D341Med (cell line): ENCODE measurements around the gene CFL1.
A peak's percentile ranks its signal among the peaks of the same experiment; 100 is the strongest.
"Not testable (repeated sequence)": the region's sequence is repeated elsewhere in the genome, so short reads cannot be mapped to it uniquely, and the experiment has no call there.

ENCODE experiments used
- DNase-seq: peaks from one replicate; pipeline ENCODE4 v3.0.0; 2012; ENCODE audit warnings: low spot score

The CFL1 gene

DNA sequence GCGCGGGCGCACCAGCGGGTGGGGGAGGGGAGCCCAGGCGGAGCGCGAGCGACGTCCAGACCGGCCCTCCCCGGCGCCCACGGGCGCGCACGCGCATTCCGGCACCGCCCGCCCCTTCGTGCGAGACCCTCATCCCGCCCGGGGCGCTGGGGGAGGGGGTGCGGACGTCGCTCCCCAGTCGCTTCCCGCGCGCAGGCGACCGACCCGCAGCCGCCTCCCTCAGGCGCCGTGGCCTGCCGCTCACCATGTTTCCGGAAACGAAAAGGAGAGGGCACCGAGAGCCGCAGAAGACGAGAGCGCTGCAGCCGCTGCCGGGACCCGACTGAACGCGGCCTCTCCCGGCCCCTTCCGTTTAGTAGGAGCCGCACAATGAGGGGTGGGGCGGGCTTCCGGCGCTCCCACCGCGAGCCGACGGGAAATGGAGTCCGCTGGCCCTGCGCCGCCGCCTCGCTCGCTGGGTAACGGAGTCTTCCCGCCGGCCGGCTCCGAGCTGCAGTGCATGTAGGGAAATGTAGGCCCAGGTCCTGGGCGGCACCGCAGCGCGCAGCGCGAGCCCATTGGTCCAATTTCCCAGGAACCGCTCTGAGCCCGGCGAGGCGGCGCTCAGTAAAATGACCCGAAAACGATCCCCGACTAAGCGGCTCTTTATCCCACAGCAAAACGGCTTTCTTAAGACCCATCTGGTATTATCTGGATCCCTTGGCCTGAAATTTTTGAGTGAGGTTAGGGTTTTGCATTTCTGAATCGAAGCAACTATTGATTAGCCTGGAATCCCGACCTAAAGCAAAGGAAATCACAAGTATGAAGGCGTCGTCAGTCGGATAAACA, at the start of gene CFL1:
Gene CFL1 (minus strand): TSS at position 328 of the 828 bp plus-strand sequence. CDS start 81 bp downstream, at position 247.
- peak; percentile 88 for DNase-seq

DNA sequence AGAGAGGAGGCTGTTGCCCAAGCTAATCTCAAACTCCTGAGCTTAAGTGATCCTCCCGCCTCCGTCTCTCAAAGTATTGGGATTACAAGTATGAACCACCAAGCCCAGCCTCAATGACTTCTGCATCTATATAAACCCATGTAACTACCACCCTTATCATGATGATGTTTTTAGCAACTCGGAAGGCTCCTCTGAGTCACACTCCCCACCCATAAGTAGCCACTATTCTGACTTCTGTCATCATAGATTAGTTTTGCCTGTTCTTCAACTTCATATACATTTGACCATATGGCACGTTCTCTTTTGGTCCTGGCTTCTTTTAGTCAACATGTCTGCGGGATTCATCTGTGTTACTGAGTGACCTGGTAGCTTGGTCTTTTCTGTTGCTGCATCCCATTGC, 48.6 kb upstream of the CFL1 start:
- no peak for DNase-seq

- no peak for DNase-seq
Observed at GRCh38 chr11:65903715-65904114, 45.7 kb upstream of the CFL1 start.

GRCh38 chr11:65903068-65903481, 45.1 kb upstream of the CFL1 start:
- DNase-seq, result no peak

DNA sequence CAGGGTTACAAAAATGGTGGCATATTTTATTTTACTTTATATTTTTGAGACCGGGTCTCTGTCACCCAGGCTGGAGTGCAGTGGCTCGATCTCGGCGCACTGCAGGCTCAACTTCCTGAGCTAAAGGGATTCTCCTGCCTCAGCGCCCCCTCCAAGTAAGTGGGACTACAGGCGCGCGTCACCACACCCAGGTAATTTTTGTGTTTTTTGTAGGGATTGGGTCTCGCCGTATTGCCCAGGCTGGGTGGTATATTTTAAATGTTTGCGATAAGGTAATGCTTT, 42.9 kb upstream of the CFL1 start:
- no peak for DNase-seq

DNA sequence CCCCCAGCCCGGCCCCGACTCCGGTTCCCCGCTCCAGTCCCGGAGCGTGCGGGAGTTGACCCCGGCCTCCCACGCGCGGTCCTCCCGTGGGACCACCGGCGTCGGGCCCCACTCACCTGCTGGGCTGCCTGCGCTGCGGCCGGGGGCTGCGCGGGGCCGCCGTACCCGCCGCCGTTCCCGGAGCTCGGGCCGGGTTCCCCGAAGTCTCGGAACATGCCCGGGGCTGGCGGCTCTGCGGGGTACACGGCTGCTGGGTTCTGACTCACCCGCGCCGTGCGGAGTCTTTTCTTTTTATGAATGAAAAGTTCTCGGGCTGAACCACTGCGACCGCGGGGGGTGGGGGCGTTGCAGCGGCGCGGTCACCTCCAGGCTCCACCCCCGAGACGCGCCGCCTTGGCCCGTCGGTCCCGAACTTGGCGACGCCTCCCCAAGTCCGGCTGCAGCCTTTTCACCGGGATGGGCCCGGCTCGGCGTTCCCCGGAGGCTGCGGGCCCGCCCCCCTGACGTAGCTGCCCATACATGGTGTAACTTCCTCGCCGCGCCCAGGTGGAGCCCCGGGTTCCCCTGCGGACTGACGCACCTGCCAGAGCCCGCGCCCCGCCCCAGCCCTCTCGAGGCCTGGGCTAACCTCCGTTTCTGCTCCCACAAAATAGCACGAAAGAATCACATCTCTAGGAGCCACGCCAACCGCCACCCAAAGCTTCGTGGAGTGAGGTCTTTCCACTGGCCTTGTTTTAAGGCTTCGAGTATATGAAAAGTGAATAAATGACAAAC, 42.3 kb upstream of the CFL1 start, which contains the start of gene FOSL1:
Gene FOSL1 (minus strand): TSS at position 264 of the 774 bp plus-strand sequence. CDS start 49 bp downstream, at position 215.
- DNase-seq, result peak; percentile 71

DNA sequence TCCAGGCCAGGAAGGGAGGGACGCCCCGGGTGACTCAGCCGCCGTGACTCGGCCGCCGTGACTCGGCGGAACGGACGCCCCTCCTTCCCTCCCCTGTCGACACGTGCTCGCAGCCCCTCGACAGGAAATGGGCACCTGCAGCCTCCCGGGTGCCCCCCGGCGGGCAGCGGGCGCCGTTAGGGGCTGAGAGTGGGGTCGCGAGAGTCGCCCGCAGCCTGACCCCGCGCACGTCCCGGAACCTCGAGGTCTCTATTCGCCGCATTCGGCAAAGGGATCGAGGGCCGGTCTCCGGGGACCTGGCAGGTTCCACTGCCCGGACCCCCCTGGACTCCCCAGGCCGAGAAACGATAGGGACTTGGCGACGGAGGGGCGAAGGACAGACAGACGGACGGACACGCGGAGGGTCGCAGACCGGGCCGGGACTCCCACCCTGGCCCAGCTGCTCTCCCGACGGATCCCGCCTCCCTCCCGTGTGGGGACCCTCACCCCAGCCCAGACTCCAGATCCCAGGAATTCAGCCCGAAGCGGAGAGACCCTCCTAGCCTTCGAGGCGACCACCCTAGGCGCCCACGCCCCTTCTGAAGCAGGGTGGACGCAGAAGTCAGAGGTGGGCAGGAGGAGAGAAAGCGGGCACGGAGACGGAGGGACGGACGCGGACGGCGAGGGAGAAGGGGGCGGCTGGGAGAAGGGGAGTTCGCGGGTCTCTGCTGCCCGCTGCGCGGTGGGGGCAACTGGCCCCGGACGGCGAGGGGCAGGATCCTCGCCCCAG, 41.6 kb upstream of the CFL1 start:
- DNase-seq, result peak; percentile 57

- DNase-seq, result no peak
Observed at GRCh38 chr11:65898656-65899355, 40.8 kb upstream of the CFL1 start.

GRCh38 chr11:65897020-65897471, 39.1 kb upstream of the CFL1 start:
- no peak for DNase-seq

- no peak for DNase-seq
Observed at GRCh38 chr11:65896034-65896999, 38.3 kb upstream of the CFL1 start.

DNA sequence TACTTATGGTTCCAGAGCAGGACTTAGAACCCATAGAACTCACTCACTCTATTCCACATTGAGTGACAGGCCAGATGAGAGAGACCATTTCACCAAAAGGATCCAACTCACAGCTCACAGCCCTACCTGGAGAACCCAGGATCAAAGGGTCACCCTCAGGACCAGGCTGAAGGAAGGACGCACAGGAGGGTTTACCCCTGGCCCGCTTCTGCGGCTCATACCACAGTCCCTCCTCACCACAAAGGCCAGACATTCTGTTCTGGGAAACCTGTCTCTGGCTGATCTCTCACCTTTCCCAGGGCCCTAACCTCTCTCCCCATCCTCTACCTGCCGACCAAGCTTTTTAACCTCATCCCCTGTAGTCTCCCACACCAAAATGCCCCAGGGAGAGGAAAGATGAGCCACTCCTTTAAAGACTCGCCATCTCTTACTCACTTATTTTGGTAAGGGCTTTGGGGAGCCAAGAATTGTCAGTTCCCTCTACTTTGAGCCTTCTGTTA, 37.6 kb upstream of the CFL1 start:
- DNase-seq, result no peak

- no peak for DNase-seq
Observed at GRCh38 chr11:65894034-65894591, 36.1 kb upstream of the CFL1 start.

DNA sequence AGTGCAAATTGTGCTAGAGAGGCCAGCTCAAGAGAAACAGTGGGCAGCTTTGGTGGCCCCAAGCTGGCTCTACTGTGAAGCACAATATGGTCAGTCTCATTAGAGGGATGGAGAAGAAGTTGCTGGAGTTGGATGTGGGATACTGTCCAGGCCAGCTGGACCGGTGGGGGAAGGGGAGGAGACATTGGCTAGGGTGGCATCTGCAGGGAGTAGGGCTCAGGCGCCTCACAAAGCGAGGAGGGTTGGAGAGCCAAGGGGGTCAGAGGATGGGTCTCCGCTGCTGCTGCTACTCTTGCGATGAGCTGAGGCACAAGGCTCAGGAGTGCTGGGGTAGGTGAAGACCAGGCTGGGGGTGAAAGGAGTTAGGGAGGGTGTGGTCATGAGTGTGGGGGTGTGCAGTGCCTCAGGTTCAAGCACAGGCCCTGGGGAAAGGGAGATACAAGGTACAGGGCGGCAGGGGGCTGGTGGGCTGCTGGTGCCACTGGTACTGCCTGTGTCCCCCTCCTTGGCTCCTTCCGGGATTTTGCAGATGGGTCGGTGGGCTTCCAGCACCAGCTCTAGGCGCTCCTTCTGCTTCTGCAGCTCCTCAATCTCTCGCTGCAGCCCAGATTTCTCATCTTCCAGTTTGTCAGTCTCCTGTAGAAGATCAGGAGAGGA, 34.8 kb upstream of the CFL1 start:
- DNase-seq, result no peak

- DNase-seq, result not testable (repeated sequence)
Observed at GRCh38 chr11:65892137-65892540, 34.2 kb upstream of the CFL1 start.

GRCh38 chr11:65891219-65892136, 33.5 kb upstream of the CFL1 start:
- DNase-seq, result peak; percentile 55

GRCh38 chr11:65890324-65891218, 32.6 kb upstream of the CFL1 start, which contains the start of gene CCDC85B:
Gene CCDC85B (plus strand): TSS chr11:65890673. CDS start chr11:65890784, 111 bp downstream.
- peak; percentile 94 for DNase-seq

DNA sequence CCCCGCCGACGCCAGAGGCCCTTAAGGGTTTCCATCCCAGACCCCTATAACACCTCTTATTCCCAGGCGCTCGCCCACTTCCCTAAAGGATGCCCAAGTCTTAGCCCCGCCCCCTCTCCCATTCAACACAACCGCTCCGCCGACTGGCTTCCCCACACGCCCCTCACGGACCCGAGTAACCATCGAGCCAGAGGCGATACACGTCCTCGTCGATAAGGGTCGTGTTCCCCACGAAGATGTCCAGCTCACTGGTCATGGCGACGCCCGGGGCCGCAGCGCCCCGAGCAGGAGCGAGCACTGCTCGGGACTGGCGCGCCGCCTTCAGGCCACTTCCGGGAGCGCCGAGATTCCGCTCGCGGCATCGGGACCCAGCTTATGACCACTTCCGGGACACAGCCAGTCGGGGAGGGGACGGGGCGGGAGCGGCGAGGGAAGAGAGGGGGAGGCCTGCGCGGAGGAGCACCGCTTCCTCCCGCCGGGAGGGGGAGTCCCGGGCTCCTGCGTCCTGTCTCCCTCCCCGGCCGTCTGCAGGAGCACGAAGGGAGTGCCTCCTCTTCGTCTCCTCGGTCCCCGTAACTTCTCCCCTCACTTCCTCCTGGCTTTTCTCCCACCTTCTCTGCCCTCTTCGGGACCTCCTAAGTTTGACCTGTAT, 30.3 kb upstream of the CFL1 start, which contains the start of gene FIBP:
Gene FIBP (minus strand): TSS at position 309 of the 652 bp plus-strand sequence. CDS start 53 bp downstream, at position 256.
- peak; percentile 95 for DNase-seq
